Sigmoid colon (tissue), 7 donors: ENCODE data around the gene HCN2. TPM values are rescaled to one million over a fixed set of nuclear protein-coding genes. Genes with fewer than 3 reads are reported as not detected.

Source experiments
- DNase-seq: peaks from one replicate; pipeline ENCODE4 v3.0.0-alpha.2; 2019
- H3K27ac ChIP-seq, 4 donors: fragments of 200-600 bp; sonication (generic); one replicate each; pipeline ENCODE4 v1.5.1; 2016 to 2019; ENCODE audit warnings: mild to moderate bottlenecking in 1 of 4
- H3K27me3 ChIP-seq, 3 donors: fragments of 200-600 bp; sonication (generic); one replicate each; pipeline ENCODE4 v1.5.1; 2019; ENCODE audit warnings: mild to moderate bottlenecking in 1 of 3
- H3K36me3 ChIP-seq, 4 donors: fragments of 200-600 bp; sonication (generic); one replicate each; pipeline ENCODE4 v1.5.1; 2016 to 2019
- H3K4me1 ChIP-seq, 4 donors: fragments of 200-600 bp; sonication (generic); one replicate each; pipeline ENCODE4 v1.5.1; 2017 to 2019
- H3K4me3 ChIP-seq, 4 donors: fragments of 200-600 bp; sonication (generic); one replicate each; pipeline ENCODE4 v1.5.1; 2017 to 2019; ENCODE audit warnings: mild to moderate bottlenecking in 2 of 4, moderate library complexity in 1 of 4
- H3K9me3 ChIP-seq, 4 donors: fragments of 200-600 bp in 3 of 4; sonication (generic) in 3 of 4; one replicate each; pipeline versions ENCODE4 v1.5.1 to v1.6.1; 2013 to 2019
- EP300 ChIP-seq, 4 donors: sonication (generic); formaldehyde crosslinking; IDR thresholded peaks; one replicate each; pipeline ENCODE4 v1.6.1; 2017; ENCODE audit warnings: antibody characterized with exemption in 4 of 4
- POLR2A ChIP-seq, 2 donors: fragments of 450-650 bp; IDR thresholded peaks; one replicate each; pipeline ENCODE4 v1.6.1; 2016; ENCODE audit warnings: antibody characterized with exemption in 2 of 2, mild to moderate bottlenecking in 2 of 2, moderate library complexity in 2 of 2
- POLR2AphosphoS5 ChIP-seq, 4 donors: sonication (generic); formaldehyde crosslinking; IDR thresholded peaks; one replicate each; pipeline ENCODE4 v1.6.1; 2017; ENCODE audit warnings: antibody characterized with exemption in 4 of 4
- WGBS, 2 donors: extraction: QIAGEN DNeasy Blood & Tissue Kit; methylation state at CpG; one replicate each; pipeline ENCODE4 v1.1.7; 2013; 5-methylcytosine and 5-hydroxymethylcytosine counted together
- intact Hi-C: fragments of 100-400 bp; cut with DNase I; formaldehyde crosslinking; loops from one replicate; pipeline ENCODE4 v1.15.1; 2023
- polyA plus RNA-seq, 3 donors: library from polyadenylated mRNA; stranded (reverse); fragments of 200-250 nt; gene quantifications; one replicate each; pipeline ENCODE4 v1.2.3, GENCODE V29; 2013
- total RNA-seq, 4 donors: library from RNA; depleted of rRNA; stranded (reverse); fragments of >200 nt; gene quantifications; one replicate each; pipeline ENCODE4 v1.1.0, GENCODE V29; 2016
- TF ChIP-seq, protein P1 (sequence below), 4 experiments: fragments of 450-650 bp in 3 of 4; fragments of 200-600 bp in 1 of 4; IDR thresholded peaks; one replicate each; pipeline ENCODE4 v1.5.1; 2016 to 2019; ENCODE audit warnings: antibody characterized with exemption in 4 of 4, mild to moderate bottlenecking in 3 of 4, moderate library complexity in 2 of 4
- donor health status: healthy with polysubstance abuse.
- donor health status: Bipolar disorder and iron deficiency.
- donor health status: healthy.

Gene HCN2
- total and polyA plus RNA-seq, 7 donors, result 0.23 to 0.55 (median 0.39) TPM; not detected in 2

- peaks cover 5 to 10% (median 8%) of the 10 kb centered on the region in 4 donors for H3K36me3 ChIP-seq
- TF ChIP-seq POLR2A (IDR thresholded peaks at IDR 0.05) (no peak), EP300 (IDR thresholded peaks at IDR 0.05) (no peak), POLR2AphosphoS5 (IDR thresholded peaks at IDR 0.05) (no peak)
- TF ChIP-seq, protein P1, sequence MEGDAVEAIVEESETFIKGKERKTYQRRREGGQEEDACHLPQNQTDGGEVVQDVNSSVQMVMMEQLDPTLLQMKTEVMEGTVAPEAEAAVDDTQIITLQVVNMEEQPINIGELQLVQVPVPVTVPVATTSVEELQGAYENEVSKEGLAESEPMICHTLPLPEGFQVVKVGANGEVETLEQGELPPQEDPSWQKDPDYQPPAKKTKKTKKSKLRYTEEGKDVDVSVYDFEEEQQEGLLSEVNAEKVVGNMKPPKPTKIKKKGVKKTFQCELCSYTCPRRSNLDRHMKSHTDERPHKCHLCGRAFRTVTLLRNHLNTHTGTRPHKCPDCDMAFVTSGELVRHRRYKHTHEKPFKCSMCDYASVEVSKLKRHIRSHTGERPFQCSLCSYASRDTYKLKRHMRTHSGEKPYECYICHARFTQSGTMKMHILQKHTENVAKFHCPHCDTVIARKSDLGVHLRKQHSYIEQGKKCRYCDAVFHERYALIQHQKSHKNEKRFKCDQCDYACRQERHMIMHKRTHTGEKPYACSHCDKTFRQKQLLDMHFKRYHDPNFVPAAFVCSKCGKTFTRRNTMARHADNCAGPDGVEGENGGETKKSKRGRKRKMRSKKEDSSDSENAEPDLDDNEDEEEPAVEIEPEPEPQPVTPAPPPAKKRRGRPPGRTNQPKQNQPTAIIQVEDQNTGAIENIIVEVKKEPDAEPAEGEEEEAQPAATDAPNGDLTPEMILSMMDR (IDR thresholded peaks at IDR 0.05), result no peak
- no peaks in the 10 kb centered on the region for H3K9me3 ChIP-seq
- H3K4me3 ChIP-seq, result no peak overlapping the region
- H3K27ac ChIP-seq, result no peak overlapping the region
- H3K4me1 ChIP-seq, result peaks cover 0 to 13% (median 12%) of the 10 kb centered on the region in 4 donors
- DNase-seq, result no peak
- intact Hi-C loops, result no loop called here
- 90 to 93% methylated on average over 15 of the region's 15 CpGs for WGBS, 2 donors
- H3K27me3 ChIP-seq, result peaks cover 0 to 9% (median 0%) of the 10 kb centered on the region in 3 donors
These were observed 42.6 kb upstream of the HCN2 start for GRCh38 chr19:547117-547516.

DNA sequence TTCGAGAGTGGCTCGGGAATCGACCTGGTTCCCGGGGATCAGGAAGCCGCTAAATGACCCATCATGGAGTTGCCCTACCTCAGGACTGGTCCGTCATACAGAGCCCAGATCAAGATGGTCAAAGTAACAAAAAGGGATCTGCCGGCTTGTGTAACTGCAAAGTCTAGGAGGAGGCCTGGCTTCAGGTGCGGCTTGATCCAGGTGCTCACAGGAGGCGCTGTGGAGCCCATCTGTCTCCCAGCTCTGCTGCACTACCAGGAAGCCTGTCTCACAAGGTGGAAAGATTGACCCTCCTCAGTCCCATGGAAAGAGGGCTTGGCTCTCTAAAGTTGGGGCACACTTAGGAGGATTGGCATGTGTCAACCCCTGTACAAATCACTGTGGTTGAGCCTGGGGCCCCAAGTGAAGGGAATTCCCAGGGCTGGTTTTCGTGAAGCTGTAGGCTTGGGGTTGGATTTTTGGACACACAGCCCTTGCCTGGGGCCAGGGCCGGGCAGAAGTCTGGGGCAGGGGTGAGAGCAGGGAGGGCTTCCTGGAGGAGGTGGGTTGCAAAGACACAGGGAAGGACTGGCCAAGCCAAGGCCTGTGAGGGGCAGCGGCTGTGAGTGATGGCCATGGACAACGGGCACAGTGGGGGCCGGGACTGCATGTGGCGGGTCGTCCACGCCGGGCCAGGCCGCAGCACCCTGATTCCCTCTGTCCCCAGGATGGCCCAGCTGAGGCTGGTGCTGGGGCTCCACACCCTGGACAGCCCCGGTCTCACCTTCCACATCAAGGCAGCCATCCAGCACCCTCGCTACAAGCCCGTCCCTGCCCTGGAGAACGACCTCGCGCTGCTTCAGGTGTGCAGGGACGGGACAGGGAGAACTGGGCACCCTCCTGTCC is 41.6 kb upstream of the HCN2 start:
- no peak for DNase-seq
- intact Hi-C loops, result no loop called here
- H3K4me1 ChIP-seq, result peaks cover 0 to 13% (median 12%) of the 10 kb centered on the region in 4 donors
- peaks cover 0 to 9% (median 0%) of the 10 kb centered on the region in 3 donors for H3K27me3 ChIP-seq
- TF ChIP-seq, protein P1 (IDR thresholded peaks at IDR 0.05), result no peak
- TF ChIP-seq EP300 (IDR thresholded peaks at IDR 0.05) (no peak), POLR2AphosphoS5 (IDR thresholded peaks at IDR 0.05) (no peak), POLR2A (IDR thresholded peaks at IDR 0.05) (no peak)
- H3K36me3 ChIP-seq, result peaks cover 0 to under 1% (median 0%) of the 10 kb centered on the region in 4 donors
- no peak overlapping the region for H3K4me3 ChIP-seq
- 74 to 86% methylated on average over 26 of the region's 26 CpGs for WGBS, 2 donors
- H3K9me3 ChIP-seq, result no peaks in the 10 kb centered on the region
- no peak overlapping the region for H3K27ac ChIP-seq

GRCh38 chr19:548886-549830 is 40.5 kb upstream of the HCN2 start:
- Histone ChIP-seq H3K4me1 (peaks cover 0 to 9% (median 7%) of the 10 kb centered on the region in 4 donors), H3K27ac (no peak overlapping the region), H3K27me3 (peaks cover 0 to 9% (median 0%) of the 10 kb centered on the region in 3 donors), H3K36me3 (no peaks in the 10 kb centered on the region), H3K4me3 (no peak overlapping the region), H3K9me3 (no peaks in the 10 kb centered on the region)
- DNase-seq, result no peak
- TF ChIP-seq POLR2A (IDR thresholded peaks at IDR 0.05) (no peak), POLR2AphosphoS5 (IDR thresholded peaks at IDR 0.05) (no peak)
- WGBS, 2 donors, result 45 to 76% methylated on average over 52 of the region's 52 CpGs
- intact Hi-C loops, result no loop called here

DNA sequence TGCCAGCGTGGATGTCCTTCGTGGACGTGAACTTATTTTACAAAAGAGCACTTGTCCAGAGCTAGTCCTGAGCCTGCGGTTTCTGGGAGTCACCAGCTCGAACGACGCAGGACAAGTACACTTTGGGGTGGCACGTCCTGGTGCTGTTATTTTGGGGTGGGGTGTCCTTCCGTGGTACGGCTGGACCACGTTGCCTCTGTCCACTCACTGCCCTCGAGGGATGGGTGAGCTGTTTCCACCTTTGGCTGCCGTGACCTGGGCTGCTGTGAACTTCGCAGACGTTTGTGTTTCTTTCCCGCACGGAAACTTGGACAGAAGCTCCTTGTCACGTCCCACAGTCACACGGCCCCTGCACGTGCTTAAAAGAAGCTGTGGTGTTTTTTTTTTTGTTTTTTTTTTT is 34.9 kb upstream of the HCN2 start:
- no peak for DNase-seq
- H3K36me3 ChIP-seq, result no peaks in the 10 kb centered on the region
- TF ChIP-seq, protein P1 (IDR thresholded peaks at IDR 0.05), result no peak
- TF ChIP-seq POLR2A (IDR thresholded peaks at IDR 0.05) (no peak), EP300 (IDR thresholded peaks at IDR 0.05) (no peak), POLR2AphosphoS5 (IDR thresholded peaks at IDR 0.05) (no peak)
- H3K4me3 ChIP-seq, result no peak overlapping the region
- intact Hi-C loops, result no loop called here
- H3K4me1 ChIP-seq, result peaks cover 0 to 21% (median 18%) of the 10 kb centered on the region in 4 donors
- 62 to 84% methylated on average over 20 of the region's 20 CpGs for WGBS, 2 donors
- H3K27me3 ChIP-seq, result peaks cover 0 to 5% (median 0%) of the 10 kb centered on the region in 3 donors
- H3K9me3 ChIP-seq, result no peaks in the 10 kb centered on the region
- H3K27ac ChIP-seq, result no peak overlapping the region

GRCh38 chr19:555474-555808 is 34.2 kb upstream of the HCN2 start:
- no peaks in the 10 kb centered on the region for H3K36me3 ChIP-seq
- H3K27me3 ChIP-seq, result peaks cover 0 to 5% (median 0%) of the 10 kb centered on the region in 3 donors
- H3K27ac ChIP-seq, result no peak overlapping the region
- H3K4me1 ChIP-seq, result peaks cover 0 to 21% (median 18%) of the 10 kb centered on the region in 4 donors
- 52 to 87% methylated on average over 14 of the region's 14 CpGs for WGBS, 2 donors
- no peaks in the 10 kb centered on the region for H3K9me3 ChIP-seq
- intact Hi-C loops, result no loop called here
- no peak overlapping the region for H3K4me3 ChIP-seq
- DNase-seq, result no peak
- no peak for TF ChIP-seq POLR2A (IDR thresholded peaks at IDR 0.05)
- TF ChIP-seq, protein P1 (IDR thresholded peaks at IDR 0.05), result no peak
- no peak for TF ChIP-seq POLR2AphosphoS5 (IDR thresholded peaks at IDR 0.05)
- TF ChIP-seq EP300 (IDR thresholded peaks at IDR 0.05), result no peak
